Sigmoid colon (tissue), 7 donors: Measurements from ENCODE around the gene STK24. TPM values are rescaled to one million over a fixed set of nuclear protein-coding genes. Genes with fewer than 3 reads are reported as not detected.

Source experiments
- DNase-seq: peaks from one replicate; pipeline ENCODE4 v3.0.0-alpha.2; 2019
- H3K27ac ChIP-seq, 4 donors: fragments of 200-600 bp; sonication (generic); one replicate each; pipeline ENCODE4 v1.5.1; 2016 to 2019; ENCODE audit warnings: mild to moderate bottlenecking in 1 of 4
- H3K27me3 ChIP-seq, 3 donors: fragments of 200-600 bp; sonication (generic); one replicate each; pipeline ENCODE4 v1.5.1; 2019; ENCODE audit warnings: mild to moderate bottlenecking in 1 of 3
- H3K36me3 ChIP-seq, 4 donors: fragments of 200-600 bp; sonication (generic); one replicate each; pipeline ENCODE4 v1.5.1; 2016 to 2019
- H3K4me1 ChIP-seq, 4 donors: fragments of 200-600 bp; sonication (generic); one replicate each; pipeline ENCODE4 v1.5.1; 2017 to 2019
- H3K4me3 ChIP-seq, 4 donors: fragments of 200-600 bp; sonication (generic); one replicate each; pipeline ENCODE4 v1.5.1; 2017 to 2019; ENCODE audit warnings: mild to moderate bottlenecking in 2 of 4, moderate library complexity in 1 of 4
- H3K9me3 ChIP-seq, 4 donors: fragments of 200-600 bp in 3 of 4; sonication (generic) in 3 of 4; one replicate each; pipeline versions ENCODE4 v1.5.1 to v1.6.1; 2013 to 2019
- EP300 ChIP-seq, 4 donors: sonication (generic); formaldehyde crosslinking; IDR thresholded peaks; one replicate each; pipeline ENCODE4 v1.6.1; 2017; ENCODE audit warnings: antibody characterized with exemption in 4 of 4
- POLR2A ChIP-seq, 2 donors: fragments of 450-650 bp; IDR thresholded peaks; one replicate each; pipeline ENCODE4 v1.6.1; 2016; ENCODE audit warnings: antibody characterized with exemption in 2 of 2, mild to moderate bottlenecking in 2 of 2, moderate library complexity in 2 of 2
- POLR2AphosphoS5 ChIP-seq, 4 donors: sonication (generic); formaldehyde crosslinking; IDR thresholded peaks; one replicate each; pipeline ENCODE4 v1.6.1; 2017; ENCODE audit warnings: antibody characterized with exemption in 4 of 4
- WGBS, 2 donors: extraction: QIAGEN DNeasy Blood & Tissue Kit; methylation state at CpG; one replicate each; pipeline ENCODE4 v1.1.7; 2013; 5-methylcytosine and 5-hydroxymethylcytosine counted together
- intact Hi-C: fragments of 100-400 bp; cut with DNase I; formaldehyde crosslinking; loops from one replicate; pipeline ENCODE4 v1.15.1; 2023
- polyA plus RNA-seq, 3 donors: library from polyadenylated mRNA; stranded (reverse); fragments of 200-250 nt; gene quantifications; one replicate each; pipeline ENCODE4 v1.2.3, GENCODE V29; 2013
- total RNA-seq, 4 donors: library from RNA; depleted of rRNA; stranded (reverse); fragments of >200 nt; gene quantifications; one replicate each; pipeline ENCODE4 v1.1.0, GENCODE V29; 2016
- TF ChIP-seq, protein P1 (sequence below), 4 experiments: fragments of 450-650 bp in 3 of 4; fragments of 200-600 bp in 1 of 4; IDR thresholded peaks; one replicate each; pipeline ENCODE4 v1.5.1; 2016 to 2019; ENCODE audit warnings: antibody characterized with exemption in 4 of 4, mild to moderate bottlenecking in 3 of 4, moderate library complexity in 2 of 4
- donor health status: healthy with polysubstance abuse.
- donor health status: Bipolar disorder and iron deficiency.
- donor health status: healthy.

STK24 gene
- total and polyA plus RNA-seq, 7 donors = 59.7 to 200 (median 78.9) TPM

DNA sequence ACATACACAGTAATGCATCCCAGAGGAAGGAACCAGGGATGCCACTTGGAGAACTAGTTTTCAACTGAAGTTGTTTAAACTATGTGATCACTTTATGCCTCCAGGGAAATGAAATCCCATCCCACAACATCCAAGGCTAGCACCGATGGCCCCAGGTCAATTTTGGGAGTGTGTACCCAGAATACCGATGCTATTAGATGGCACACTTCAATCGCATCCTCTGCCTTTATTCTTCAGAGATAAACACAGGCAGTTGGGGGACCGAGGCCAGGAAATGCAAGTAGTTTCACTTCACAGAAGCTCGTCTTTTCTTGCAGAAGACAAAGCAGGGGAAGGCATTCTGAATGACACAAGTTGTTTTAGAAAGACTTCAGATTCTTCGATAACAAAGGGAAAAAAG lies 13.8 kb downstream of the STK24 start:
- WGBS, 2 donors = 34 to 71% methylated on average over 6 of the region's 6 CpGs
- Histone ChIP-seq H3K4me1 (peaks cover 0 to 94% (median 71%) of the 10 kb centered on the region in 4 donors), H3K4me3 (no peak overlapping the region), H3K27me3 (no peaks in the 10 kb centered on the region), H3K36me3 (no peaks in the 10 kb centered on the region), H3K9me3 (no peaks in the 10 kb centered on the region), H3K27ac (peak overlapping the region in 2 of 4 donors; percentile 31 to 53)
- no peak for TF ChIP-seq EP300 (IDR thresholded peaks at IDR 0.05)
- no peak for TF ChIP-seq POLR2AphosphoS5 (IDR thresholded peaks at IDR 0.05)
- no peak for TF ChIP-seq POLR2A (IDR thresholded peaks at IDR 0.05)
- TF ChIP-seq, protein P1, sequence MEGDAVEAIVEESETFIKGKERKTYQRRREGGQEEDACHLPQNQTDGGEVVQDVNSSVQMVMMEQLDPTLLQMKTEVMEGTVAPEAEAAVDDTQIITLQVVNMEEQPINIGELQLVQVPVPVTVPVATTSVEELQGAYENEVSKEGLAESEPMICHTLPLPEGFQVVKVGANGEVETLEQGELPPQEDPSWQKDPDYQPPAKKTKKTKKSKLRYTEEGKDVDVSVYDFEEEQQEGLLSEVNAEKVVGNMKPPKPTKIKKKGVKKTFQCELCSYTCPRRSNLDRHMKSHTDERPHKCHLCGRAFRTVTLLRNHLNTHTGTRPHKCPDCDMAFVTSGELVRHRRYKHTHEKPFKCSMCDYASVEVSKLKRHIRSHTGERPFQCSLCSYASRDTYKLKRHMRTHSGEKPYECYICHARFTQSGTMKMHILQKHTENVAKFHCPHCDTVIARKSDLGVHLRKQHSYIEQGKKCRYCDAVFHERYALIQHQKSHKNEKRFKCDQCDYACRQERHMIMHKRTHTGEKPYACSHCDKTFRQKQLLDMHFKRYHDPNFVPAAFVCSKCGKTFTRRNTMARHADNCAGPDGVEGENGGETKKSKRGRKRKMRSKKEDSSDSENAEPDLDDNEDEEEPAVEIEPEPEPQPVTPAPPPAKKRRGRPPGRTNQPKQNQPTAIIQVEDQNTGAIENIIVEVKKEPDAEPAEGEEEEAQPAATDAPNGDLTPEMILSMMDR (IDR thresholded peaks at IDR 0.05) = no peak
- peak; percentile 54 for DNase-seq
- intact Hi-C loops = no loop called here

DNA sequence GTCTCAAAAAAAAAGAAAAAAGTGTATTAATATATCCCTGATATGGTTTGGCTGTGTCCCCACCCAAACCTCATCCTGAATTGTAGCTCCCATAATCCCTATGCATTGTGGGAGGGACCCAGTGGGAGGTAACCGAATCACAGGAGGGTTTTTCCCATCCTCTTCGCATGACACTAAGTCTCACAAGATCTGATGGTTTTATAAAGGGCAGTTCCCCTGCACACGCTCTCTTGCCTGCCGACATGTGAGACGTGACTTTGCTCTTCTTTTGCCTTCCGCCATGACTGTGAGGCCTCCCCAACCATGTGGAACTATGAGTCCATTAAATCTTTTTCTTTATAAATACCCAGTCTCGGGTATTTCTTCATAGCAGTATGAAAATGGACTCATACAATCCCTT lies 17.7 kb downstream of the STK24 start:
- peak; percentile 40 for DNase-seq
- Histone ChIP-seq H3K27ac (no peak overlapping the region), H3K27me3 (no peaks in the 10 kb centered on the region), H3K4me1 (peaks cover 0 to 80% (median 64%) of the 10 kb centered on the region in 4 donors), H3K36me3 (no peaks in the 10 kb centered on the region), H3K4me3 (no peak overlapping the region), H3K9me3 (no peaks in the 10 kb centered on the region)
- TF ChIP-seq POLR2A (IDR thresholded peaks at IDR 0.05) = no peak
- WGBS, 2 donors = 90 to 94% methylated on average over 7 of the region's 7 CpGs
- intact Hi-C loops = no loop called here

- 74 to 75% methylated on average over 10 of the region's 10 CpGs for WGBS, 2 donors
- peaks cover 0 to 80% (median 69%) of the 10 kb centered on the region in 4 donors for H3K4me1 ChIP-seq
- H3K9me3 ChIP-seq = no peaks in the 10 kb centered on the region
- intact Hi-C loops = no loop called here
- H3K27me3 ChIP-seq = no peaks in the 10 kb centered on the region
- TF ChIP-seq POLR2AphosphoS5 (IDR thresholded peaks at IDR 0.05) (no peak), EP300 (IDR thresholded peaks at IDR 0.05) (no peak), POLR2A (IDR thresholded peaks at IDR 0.05) (no peak)
- TF ChIP-seq, protein P1 (IDR thresholded peaks at IDR 0.05) = no peak
- DNase-seq = peak; percentile 51
- H3K4me3 ChIP-seq = no peak overlapping the region
- H3K36me3 ChIP-seq = no peaks in the 10 kb centered on the region
- H3K27ac ChIP-seq = peak overlapping the region in 2 of 4 donors; percentile 6 to 41
Observed at GRCh38 chr13:98557937-98558792, 18.7 kb downstream of the STK24 start.

GRCh38 chr13:98556968-98557631 lies 19.8 kb downstream of the STK24 start:
- Histone ChIP-seq H3K4me1 (peaks cover 0 to 73% (median 69%) of the 10 kb centered on the region in 4 donors), H3K4me3 (no peak overlapping the region), H3K27me3 (no peaks in the 10 kb centered on the region), H3K9me3 (no peaks in the 10 kb centered on the region), H3K27ac (no peak overlapping the region), H3K36me3 (no peaks in the 10 kb centered on the region)
- no peak for TF ChIP-seq POLR2AphosphoS5 (IDR thresholded peaks at IDR 0.05)
- no peak for TF ChIP-seq EP300 (IDR thresholded peaks at IDR 0.05)
- TF ChIP-seq, protein P1 (IDR thresholded peaks at IDR 0.05) = no peak
- no peak for TF ChIP-seq POLR2A (IDR thresholded peaks at IDR 0.05)
- intact Hi-C loops = no loop called here
- DNase-seq = peak; percentile 53
- 74 to 78% methylated on average over 10 of the region's 10 CpGs for WGBS, 2 donors

GRCh38 chr13:98556142-98556816 lies 20.6 kb downstream of the STK24 start:
- 82 to 90% methylated on average over 8 of the region's 8 CpGs for WGBS, 2 donors
- H3K4me3 ChIP-seq = no peak overlapping the region
- peak; percentile 52 for DNase-seq
- no peaks in the 10 kb centered on the region for H3K36me3 ChIP-seq
- H3K27me3 ChIP-seq = no peaks in the 10 kb centered on the region
- no peaks in the 10 kb centered on the region for H3K9me3 ChIP-seq
- intact Hi-C loops = no loop called here
- H3K4me1 ChIP-seq = peaks cover 0 to 68% (median 64%) of the 10 kb centered on the region in 4 donors
- no peak overlapping the region for H3K27ac ChIP-seq
- TF ChIP-seq EP300 (IDR thresholded peaks at IDR 0.05) (no peak), POLR2AphosphoS5 (IDR thresholded peaks at IDR 0.05) (no peak), POLR2A (IDR thresholded peaks at IDR 0.05) (no peak)
- TF ChIP-seq, protein P1 (IDR thresholded peaks at IDR 0.05) = no peak
